A172 (cell line): ENCODE results near the gene MFSD2A. TPM values are rescaled to one million over a fixed set of nuclear protein-coding genes. Genes with fewer than 3 reads are reported as not detected.
"Not testable (repeated sequence)": the region's sequence is repeated elsewhere in the genome, so short reads cannot be mapped to it uniquely, and the experiment has no call there.

Source experiments
- DNase-seq: peaks from one replicate; pipeline ENCODE4 v3.0.0-alpha.2; 2015; ENCODE audit warnings: low spot score
- total RNA-seq: library from RNA; depleted of rRNA; stranded (reverse); fragments of >200 nt; shearing (Covaris generic); gene quantifications from 2 replicates; pipeline ENCODE4 v1.2.3, GENCODE V29; 2014

Gene MFSD2A
- total RNA-seq, 1 experiment from 2014 or later: 1.8 TPM

- DNase-seq: no peak
These were observed 13.7 kb upstream of the MFSD2A start for GRCh38 chr1:39940980-39941871.

- no peak for DNase-seq
These were observed 11.3 kb upstream of the MFSD2A start for GRCh38 chr1:39943471-39944290.

- no peak for DNase-seq
These were observed 10.4 kb upstream of the MFSD2A start for GRCh38 chr1:39944410-39945112.

GRCh38 chr1:39946216-39946615 is 8.7 kb upstream of the MFSD2A start:
- no peak for DNase-seq

- no peak for DNase-seq
These were observed 7.7 kb upstream of the MFSD2A start for GRCh38 chr1:39947260-39947659.

- no peak for DNase-seq
These were observed 5.1 kb upstream of the MFSD2A start for GRCh38 chr1:39949891-39950290.

- no peak for DNase-seq
These were observed 3.0 kb upstream of the MFSD2A start for GRCh38 chr1:39951926-39952325.

- DNase-seq: peak; percentile 41
These were observed 2.4 kb upstream of the MFSD2A start for GRCh38 chr1:39952359-39953110.

GRCh38 chr1:39954324-39954869 is 548 bp upstream of the MFSD2A start:
- no peak for DNase-seq

- DNase-seq: peak; percentile 27
These were observed 898 bp downstream of the MFSD2A start for GRCh38 chr1:39955547-39956539.

- no peak for DNase-seq
These were observed 2.5 kb downstream of the MFSD2A start for GRCh38 chr1:39957299-39958015.

GRCh38 chr1:39958403-39959200 is 3.7 kb downstream of the MFSD2A start:
- DNase-seq: no peak

- DNase-seq: no peak
These were observed 4.8 kb downstream of the MFSD2A start for GRCh38 chr1:39959651-39960333.

- no peak for DNase-seq
These were observed 5.5 kb downstream of the MFSD2A start for GRCh38 chr1:39960431-39960958.

GRCh38 chr1:39962450-39962825 is 7.5 kb downstream of the MFSD2A start:
- DNase-seq: no peak

- DNase-seq: not testable (repeated sequence)
These were observed 8.0 kb downstream of the MFSD2A start for GRCh38 chr1:39962964-39963363.

- no peak for DNase-seq
These were observed 9.6 kb downstream of the MFSD2A start for GRCh38 chr1:39964552-39964951.

GRCh38 chr1:39965044-39965443 is 10.1 kb downstream of the MFSD2A start:
- DNase-seq: no peak
